Adipocyte (in vitro differentiated cells): ENCODE data around the gene EGFR.

Experiments used
- DNase-seq: peaks from one replicate; pipeline ENCODE4 v3.0.0-alpha.2; 2015; ENCODE audit warnings: low read depth
- H3K27me3 ChIP-seq: replicated peaks from 2 replicates; pipeline ENCODE4 v1.7.0; 2013; ENCODE audit warnings: mild to moderate bottlenecking, low read length, moderate library complexity; ENCODE audit not compliant: control insufficient read depth, insufficient read depth
- H3K36me3 ChIP-seq: 2 replicates; pipeline ENCODE4 v1.7.0; 2013; ENCODE audit warnings: low read length, mild to moderate bottlenecking, moderate library complexity; ENCODE audit not compliant: control insufficient read depth, insufficient read depth, severe bottlenecking
- H3K4me1 ChIP-seq: 2 replicates; pipeline ENCODE4 v1.7.0; 2013; ENCODE audit warnings: mild to moderate bottlenecking, low read length, moderate library complexity; ENCODE audit not compliant: control insufficient read depth, insufficient read depth
- H3K4me3 ChIP-seq: 2 replicates; pipeline ENCODE4 v1.7.0; 2013; ENCODE audit warnings: mild to moderate bottlenecking, low read length, moderate library complexity
- H3K9ac ChIP-seq: 2 replicates; pipeline ENCODE4 v1.7.0; 2013; ENCODE audit warnings: mild to moderate bottlenecking, low read length, moderate library complexity
- H3K9me3 ChIP-seq: 2 replicates; pipeline ENCODE4 v1.7.0; 2013; ENCODE audit warnings: mild to moderate bottlenecking, low read length, moderate library complexity; ENCODE audit not compliant: control insufficient read depth

EGFR gene

GRCh38 chr7:55205124-55205955 lies 186.5 kb downstream of the EGFR start:
- H3K27me3 ChIP-seq = no peaks in the 10 kb centered on the region
- no peak for DNase-seq
- no peak overlapping the region for H3K4me3 ChIP-seq
- no peaks in the 10 kb centered on the region for H3K9me3 ChIP-seq
- H3K36me3 ChIP-seq = peaks cover 94% of the 10 kb centered on the region
- no peak overlapping the region for H3K9ac ChIP-seq
- H3K4me1 ChIP-seq = peaks cover 1% of the 10 kb centered on the region

GRCh38 chr7:55206235-55207029 lies 187.6 kb downstream of the EGFR start:
- Histone ChIP-seq H3K4me3 (no peak overlapping the region), H3K27me3 (no peaks in the 10 kb centered on the region), H3K9me3 (no peaks in the 10 kb centered on the region), H3K36me3 (peaks cover 83% of the 10 kb centered on the region), H3K4me1 (peaks cover 12% of the 10 kb centered on the region), H3K9ac (no peak overlapping the region)
- DNase-seq = no peak

- H3K4me1 ChIP-seq = peaks cover 17% of the 10 kb centered on the region
- H3K4me3 ChIP-seq = no peak overlapping the region
- no peaks in the 10 kb centered on the region for H3K27me3 ChIP-seq
- no peaks in the 10 kb centered on the region for H3K9me3 ChIP-seq
- peaks cover 72% of the 10 kb centered on the region for H3K36me3 ChIP-seq
- no peak overlapping the region for H3K9ac ChIP-seq
- no peak for DNase-seq
Measured at GRCh38 chr7:55207436-55208125, 188.8 kb downstream of the EGFR start.

- Histone ChIP-seq H3K4me1 (peaks cover 17% of the 10 kb centered on the region), H3K27me3 (no peaks in the 10 kb centered on the region), H3K36me3 (peaks cover 54% of the 10 kb centered on the region), H3K4me3 (no peak overlapping the region), H3K9me3 (no peaks in the 10 kb centered on the region), H3K9ac (no peak overlapping the region)
- DNase-seq = no peak
Measured at GRCh38 chr7:55209366-55209765, 190.5 kb downstream of the EGFR start.

- peaks cover 46% of the 10 kb centered on the region for H3K36me3 ChIP-seq
- DNase-seq = no peak
- no peak overlapping the region for H3K9ac ChIP-seq
- no peak overlapping the region for H3K4me3 ChIP-seq
- no peaks in the 10 kb centered on the region for H3K9me3 ChIP-seq
- peaks cover 24% of the 10 kb centered on the region for H3K4me1 ChIP-seq
- no peaks in the 10 kb centered on the region for H3K27me3 ChIP-seq
Measured at GRCh38 chr7:55210176-55210575, 191.4 kb downstream of the EGFR start.

GRCh38 chr7:55210716-55211115 lies 191.9 kb downstream of the EGFR start:
- peak; percentile 62 for DNase-seq
- no peaks in the 10 kb centered on the region for H3K9me3 ChIP-seq
- no peaks in the 10 kb centered on the region for H3K27me3 ChIP-seq
- H3K4me1 ChIP-seq = peaks cover 24% of the 10 kb centered on the region
- H3K9ac ChIP-seq = no peak overlapping the region
- H3K4me3 ChIP-seq = no peak overlapping the region
- peaks cover 40% of the 10 kb centered on the region for H3K36me3 ChIP-seq

GRCh38 chr7:55211726-55212125 lies 192.9 kb downstream of the EGFR start:
- Histone ChIP-seq H3K4me3 (no peak overlapping the region), H3K9me3 (no peaks in the 10 kb centered on the region), H3K9ac (no peak overlapping the region), H3K27me3 (no peaks in the 10 kb centered on the region), H3K36me3 (peaks cover 30% of the 10 kb centered on the region), H3K4me1 (peaks cover 24% of the 10 kb centered on the region)
- peak; percentile 45 for DNase-seq

- no peaks in the 10 kb centered on the region for H3K9me3 ChIP-seq
- no peak for DNase-seq
- peaks cover 24% of the 10 kb centered on the region for H3K4me1 ChIP-seq
- no peak overlapping the region for H3K4me3 ChIP-seq
- H3K9ac ChIP-seq = no peak overlapping the region
- no peaks in the 10 kb centered on the region for H3K27me3 ChIP-seq
- H3K36me3 ChIP-seq = peaks cover 26% of the 10 kb centered on the region
Measured at GRCh38 chr7:55212176-55212575, 193.4 kb downstream of the EGFR start.

GRCh38 chr7:55212838-55213237 lies 194.0 kb downstream of the EGFR start:
- Histone ChIP-seq H3K27me3 (no peaks in the 10 kb centered on the region), H3K9ac (no peak overlapping the region), H3K9me3 (no peaks in the 10 kb centered on the region), H3K4me1 (peaks cover 25% of the 10 kb centered on the region), H3K36me3 (peaks cover 19% of the 10 kb centered on the region), H3K4me3 (no peak overlapping the region)
- DNase-seq = no peak

- H3K4me3 ChIP-seq = no peak overlapping the region
- DNase-seq = no peak
- no peaks in the 10 kb centered on the region for H3K9me3 ChIP-seq
Measured at GRCh38 chr7:55214707-55215106, 195.9 kb downstream of the EGFR start.

GRCh38 chr7:55223023-55223422 lies 204.2 kb downstream of the EGFR start:
- no peak overlapping the region for H3K9ac ChIP-seq

More at GRCh38 chr7:55214707-55215106, 195.9 kb downstream of the EGFR start:
- Histone ChIP-seq H3K27me3 (no peaks in the 10 kb centered on the region), H3K36me3 (peaks cover 2% of the 10 kb centered on the region), H3K9ac (no peak overlapping the region), H3K4me1 (peaks cover 28% of the 10 kb centered on the region)

More at GRCh38 chr7:55223023-55223422, 204.2 kb downstream of the EGFR start:
- Histone ChIP-seq H3K36me3 (no peaks in the 10 kb centered on the region), H3K9me3 (peaks cover 10% of the 10 kb centered on the region), H3K4me3 (no peak overlapping the region), H3K4me1 (peaks cover 1% of the 10 kb centered on the region), H3K27me3 (no peaks in the 10 kb centered on the region)
- DNase-seq = no peak
